NCI-H345 (cell line): Measurements from ENCODE around the gene SERPINF2.
"Not testable (repeated sequence)": the region's sequence is repeated elsewhere in the genome, so short reads cannot be mapped to it uniquely, and the experiment has no call there.

Experiments used
- DNase-seq: peaks from one replicate; lab custom pipeline; 2025; lab: John Stamatoyannopoulos, UW

Gene SERPINF2

GRCh38 chr17:1789936-1790335 is 47.3 kb downstream of the SERPINF2 start:
- no peak for DNase-seq

GRCh38 chr17:1792495-1793446 is 50.1 kb downstream of the SERPINF2 start:
- peak; percentile 3 for DNase-seq

- DNase-seq: no peak
Measured at GRCh38 chr17:1793447-1793806, 50.8 kb downstream of the SERPINF2 start.

DNA sequence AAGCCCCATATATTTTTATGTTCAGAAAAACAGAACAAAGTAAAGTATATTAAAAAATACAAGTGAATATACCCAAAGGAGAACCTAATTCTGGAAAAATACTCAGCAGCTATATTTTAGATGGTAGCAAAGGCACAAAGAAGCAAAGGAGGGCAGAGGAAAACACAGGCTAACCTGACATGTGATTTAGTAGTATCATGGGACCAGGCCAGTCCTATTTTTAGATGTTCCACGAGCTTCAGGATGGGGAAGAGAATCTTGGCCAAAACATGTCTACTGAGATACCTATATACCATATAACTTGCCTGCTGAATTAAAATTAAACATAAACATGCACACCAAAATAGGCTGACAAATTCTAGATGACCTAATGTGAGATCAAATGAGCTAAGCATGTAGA is 54.1 kb downstream of the SERPINF2 start:
- DNase-seq: no peak

DNA sequence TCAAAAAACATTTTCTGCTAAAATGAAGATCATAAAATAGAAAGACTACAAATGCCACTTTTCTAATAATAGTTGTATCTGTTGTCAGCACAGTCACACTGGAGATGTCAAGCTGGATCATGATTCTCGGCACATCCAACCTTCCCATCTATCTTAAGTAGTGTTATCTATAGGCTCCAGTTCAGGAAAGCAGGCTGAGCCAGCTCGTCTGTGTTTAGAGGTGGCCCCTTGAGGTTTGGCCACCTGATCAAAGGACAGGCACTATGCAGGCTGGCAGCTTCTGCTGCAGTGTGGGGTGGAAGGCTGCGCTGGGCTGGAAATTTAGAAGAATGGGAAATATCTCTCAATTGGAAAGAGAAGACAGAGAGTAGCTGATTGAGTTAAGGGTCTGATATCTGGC is 54.7 kb downstream of the SERPINF2 start:
- DNase-seq: no peak

GRCh38 chr17:1797846-1798245 is 55.2 kb downstream of the SERPINF2 start:
- not testable (repeated sequence) for DNase-seq

GRCh38 chr17:1800240-1800639 is 57.6 kb downstream of the SERPINF2 start:
- no peak for DNase-seq

- DNase-seq: no peak
Measured at GRCh38 chr17:1800712-1801111, 58.0 kb downstream of the SERPINF2 start.

GRCh38 chr17:1802429-1802828 is 59.8 kb downstream of the SERPINF2 start:
- no peak for DNase-seq

DNA sequence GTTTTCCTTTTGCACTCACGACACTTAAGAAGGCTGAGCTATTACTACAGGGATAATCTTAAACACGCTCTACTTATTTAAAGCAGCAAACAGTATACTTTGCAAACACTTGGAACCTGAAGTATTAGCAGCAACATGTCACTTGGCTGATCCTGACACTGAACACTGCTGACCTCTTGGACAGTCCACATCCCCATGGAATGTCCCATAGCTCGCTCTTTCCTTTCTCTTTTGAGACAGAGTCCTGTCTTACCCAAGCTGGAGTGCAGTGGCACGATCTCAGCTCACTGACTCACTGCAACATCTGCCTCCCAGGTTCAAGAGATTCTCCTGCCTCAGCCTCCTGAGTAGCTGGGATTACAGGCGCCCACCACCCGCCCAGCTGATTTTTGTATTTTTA is 60.6 kb downstream of the SERPINF2 start:
- DNase-seq: no peak
